ENCODE data around the gene DGAT2. TPM values are rescaled to one million over a fixed set of nuclear protein-coding genes. Genes with fewer than 3 reads are reported as not detected.

DGAT2 gene
- total and polyA plus RNA-seq, 4 donors, result 57.2 to 152 (median 108) TPM

GRCh38 chr11:75850787-75851186 lies 82.2 kb downstream of the DGAT2 start:
- no peaks in the 10 kb centered on the region for H3K27me3 ChIP-seq (ENCODE audit: control insufficient read depth in 4 of 4, insufficient read depth in 4 of 4, low read length in 3 of 4)
- TF ChIP-seq ATF3 (IDR thresholded peaks at IDR 0.05) (no peak), FOXA1 (IDR thresholded peaks at IDR 0.05) (no peak), GABPA (IDR thresholded peaks at IDR 0.05 in 1 of 2, conservative IDR thresholded peaks at IDR 0.05 in 1 of 2) (no peak), JUND (IDR thresholded peaks at IDR 0.05) (no peak), FOXA2 (IDR thresholded peaks at IDR 0.05) (no peak), RAD21 (IDR thresholded peaks at IDR 0.05) (no peak), YY1 (IDR thresholded peaks at IDR 0.05) (no peak), TAF1 (conservative IDR thresholded peaks at IDR 0.05) (no peak), CTCF (IDR thresholded peaks at IDR 0.05; ENCODE audit: low read depth, low read length, missing input control) (no peak), HNF4G (IDR thresholded peaks at IDR 0.05) (no peak)
- TF ChIP-seq, protein P1, sequence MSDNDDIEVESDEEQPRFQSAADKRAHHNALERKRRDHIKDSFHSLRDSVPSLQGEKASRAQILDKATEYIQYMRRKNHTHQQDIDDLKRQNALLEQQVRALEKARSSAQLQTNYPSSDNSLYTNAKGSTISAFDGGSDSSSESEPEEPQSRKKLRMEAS (IDR thresholded peaks at IDR 0.05), result no peak
- TF ChIP-seq, protein P2, sequence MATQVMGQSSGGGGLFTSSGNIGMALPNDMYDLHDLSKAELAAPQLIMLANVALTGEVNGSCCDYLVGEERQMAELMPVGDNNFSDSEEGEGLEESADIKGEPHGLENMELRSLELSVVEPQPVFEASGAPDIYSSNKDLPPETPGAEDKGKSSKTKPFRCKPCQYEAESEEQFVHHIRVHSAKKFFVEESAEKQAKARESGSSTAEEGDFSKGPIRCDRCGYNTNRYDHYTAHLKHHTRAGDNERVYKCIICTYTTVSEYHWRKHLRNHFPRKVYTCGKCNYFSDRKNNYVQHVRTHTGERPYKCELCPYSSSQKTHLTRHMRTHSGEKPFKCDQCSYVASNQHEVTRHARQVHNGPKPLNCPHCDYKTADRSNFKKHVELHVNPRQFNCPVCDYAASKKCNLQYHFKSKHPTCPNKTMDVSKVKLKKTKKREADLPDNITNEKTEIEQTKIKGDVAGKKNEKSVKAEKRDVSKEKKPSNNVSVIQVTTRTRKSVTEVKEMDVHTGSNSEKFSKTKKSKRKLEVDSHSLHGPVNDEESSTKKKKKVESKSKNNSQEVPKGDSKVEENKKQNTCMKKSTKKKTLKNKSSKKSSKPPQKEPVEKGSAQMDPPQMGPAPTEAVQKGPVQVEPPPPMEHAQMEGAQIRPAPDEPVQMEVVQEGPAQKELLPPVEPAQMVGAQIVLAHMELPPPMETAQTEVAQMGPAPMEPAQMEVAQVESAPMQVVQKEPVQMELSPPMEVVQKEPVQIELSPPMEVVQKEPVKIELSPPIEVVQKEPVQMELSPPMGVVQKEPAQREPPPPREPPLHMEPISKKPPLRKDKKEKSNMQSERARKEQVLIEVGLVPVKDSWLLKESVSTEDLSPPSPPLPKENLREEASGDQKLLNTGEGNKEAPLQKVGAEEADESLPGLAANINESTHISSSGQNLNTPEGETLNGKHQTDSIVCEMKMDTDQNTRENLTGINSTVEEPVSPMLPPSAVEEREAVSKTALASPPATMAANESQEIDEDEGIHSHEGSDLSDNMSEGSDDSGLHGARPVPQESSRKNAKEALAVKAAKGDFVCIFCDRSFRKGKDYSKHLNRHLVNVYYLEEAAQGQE (IDR thresholded peaks at IDR 0.05), result no peak
- DNase-seq (ENCODE audit: low spot score), result no peak
- WGBS, result 78% methylated on average over 3 of the region's 3 CpGs
- H3K9me3 ChIP-seq (ENCODE audit: control insufficient read depth in 4 of 4, low read length in 3 of 4), result no peaks in the 10 kb centered on the region
- H3K36me3 ChIP-seq (ENCODE audit: control insufficient read depth in 4 of 4, insufficient read depth in 3 of 4, low read depth in 1 of 4, low read length in 3 of 4), result peaks cover 0 to 3% (median 0%) of the 10 kb centered on the region in 4 donors
- H3K4me1 ChIP-seq (ENCODE audit: control insufficient read depth in 4 of 4, insufficient read depth in 4 of 4, low read length in 3 of 4), result no peaks in the 10 kb centered on the region
- H3K27ac ChIP-seq (ENCODE audit: low read depth in 1 of 2, low read length in 2 of 2), result no peak overlapping the region
- no peak overlapping the region for H3K9ac ChIP-seq (ENCODE audit: low read depth in 1 of 2, low read length in 2 of 2)
- H3K4me3 ChIP-seq (ENCODE audit: low read depth in 1 of 3, low read length in 3 of 3), result no peak overlapping the region

Small RNA genes lying within 50 kb of the gene (small RNA-seq; reads per million reads assigned to genes)
- not detected for gene RF00019
- not detected for gene RN7SL786P

Other genes starting within 250 kb of the DGAT2 start
- gene GDPD5, start 242.8 kb upstream of the DGAT2 start, total RNA-seq, result 10 to 100 TPM in 1 of 2 donors, 1 to 10 TPM in 1; 4.8 to 22.8 TPM
- gene GDPD5, start 242.8 kb upstream of the DGAT2 start, polyA plus RNA-seq, result 1 to 10 TPM; 3.0 to 3.7 TPM
- gene SERPINH1, start 206.5 kb upstream of the DGAT2 start, total RNA-seq, result 100 to 1,000 TPM in 1 of 2 donors, 10 to 100 TPM in 1; 95.3 to 118 TPM
- gene SERPINH1, start 206.5 kb upstream of the DGAT2 start, polyA plus RNA-seq, result 10 to 100 TPM in 1 of 2 donors, 1 to 10 TPM in 1; 5.0 to 42.1 TPM
- gene MAP6, start 99.7 kb upstream of the DGAT2 start, total RNA-seq, result under 1 TPM; 0.23 to 0.25 TPM
- gene MAP6, start 99.7 kb upstream of the DGAT2 start, polyA plus RNA-seq, result under 1 TPM; 0.22 to 0.36 TPM
- 10 to 100 TPM in 1 of 2 donors, 1 to 10 TPM in 1; 1.0 to 92.4 TPM for gene MOGAT2, start 50.9 kb upstream of the DGAT2 start, total RNA-seq
- gene MOGAT2, start 50.9 kb upstream of the DGAT2 start, polyA plus RNA-seq, result 10 to 100 TPM; 24.3 to 50.9 TPM
- gene UVRAG, start 46.4 kb downstream of the DGAT2 start, total RNA-seq, result 10 to 100 TPM; 12.1 to 15.1 TPM
- gene UVRAG, start 46.4 kb downstream of the DGAT2 start, polyA plus RNA-seq, result 1 to 10 TPM; 4.4 to 7.9 TPM

Data from liver (tissue), 10 donors.